Measurements from ENCODE around the gene MYBPC2. TPM values are rescaled to one million over a fixed set of nuclear protein-coding genes. Genes with fewer than 3 reads are reported as not detected.

Gene MYBPC2
- not detected for total RNA-seq

DNA sequence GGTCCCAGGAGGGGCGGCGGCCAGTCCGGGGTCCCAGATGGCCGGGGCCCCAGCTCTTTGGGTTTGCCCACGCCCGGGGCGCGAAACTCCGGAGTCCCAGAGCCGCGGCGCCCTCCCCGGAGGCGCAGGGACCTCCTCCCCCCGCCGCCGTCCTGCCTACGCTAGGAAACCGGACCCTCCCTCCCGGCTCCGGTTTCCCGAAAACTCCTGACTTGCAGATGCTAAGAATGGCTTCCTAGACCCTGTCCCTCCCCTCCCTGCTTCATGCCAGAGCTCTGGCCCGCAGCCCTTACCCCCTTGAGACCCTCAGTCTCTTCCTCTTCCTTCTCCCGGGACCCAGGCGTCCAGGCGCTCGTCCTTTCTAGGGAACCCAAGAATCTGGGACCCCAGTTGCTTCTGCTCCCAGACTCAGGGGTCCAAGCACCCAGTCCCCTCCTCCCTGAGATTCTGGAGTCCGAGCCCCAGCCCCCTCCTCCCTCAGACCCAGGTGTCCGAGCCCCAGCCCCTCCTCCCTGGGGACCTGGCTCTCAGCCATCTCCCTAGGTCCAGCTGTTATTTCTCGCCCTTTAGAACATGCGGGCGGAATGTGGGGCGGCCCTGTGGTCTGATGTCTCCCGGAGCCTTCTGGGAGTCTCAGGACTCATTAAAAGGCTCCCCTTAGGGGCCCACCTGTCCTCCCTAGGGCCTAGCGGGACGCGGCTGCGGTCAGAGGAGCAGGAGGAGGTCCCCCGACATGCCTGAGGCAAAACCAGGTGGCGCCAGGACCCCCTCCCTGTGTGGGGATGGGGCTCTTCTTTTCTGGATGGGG is at the start of gene MYBPC2:
MYBPC2 (plus strand) TSS at position 672 of the 808 bp plus-strand sequence; CDS start at position 734, 62 bp downstream.
- H3K4me1 ChIP-seq = no peaks in the 10 kb centered on the region
- H3K9ac ChIP-seq (ENCODE audit: low read depth in 2 of 2, low read length in 2 of 2) = peak within 1 kb of the TSS; percentile 39 to 73
- intact Hi-C loops (cut with DNase I) = no loop called here
- H3K4me3 ChIP-seq = peak within 1 kb of the TSS; percentile 64
- no peak for DNase-seq
- H3K27ac ChIP-seq = peak within 1 kb of the TSS; percentile 21
- H3K36me3 ChIP-seq = no peaks in the 10 kb centered on the region
- no peaks in the 10 kb centered on the region for H3K9me3 ChIP-seq
- TF ChIP-seq, protein P1, sequence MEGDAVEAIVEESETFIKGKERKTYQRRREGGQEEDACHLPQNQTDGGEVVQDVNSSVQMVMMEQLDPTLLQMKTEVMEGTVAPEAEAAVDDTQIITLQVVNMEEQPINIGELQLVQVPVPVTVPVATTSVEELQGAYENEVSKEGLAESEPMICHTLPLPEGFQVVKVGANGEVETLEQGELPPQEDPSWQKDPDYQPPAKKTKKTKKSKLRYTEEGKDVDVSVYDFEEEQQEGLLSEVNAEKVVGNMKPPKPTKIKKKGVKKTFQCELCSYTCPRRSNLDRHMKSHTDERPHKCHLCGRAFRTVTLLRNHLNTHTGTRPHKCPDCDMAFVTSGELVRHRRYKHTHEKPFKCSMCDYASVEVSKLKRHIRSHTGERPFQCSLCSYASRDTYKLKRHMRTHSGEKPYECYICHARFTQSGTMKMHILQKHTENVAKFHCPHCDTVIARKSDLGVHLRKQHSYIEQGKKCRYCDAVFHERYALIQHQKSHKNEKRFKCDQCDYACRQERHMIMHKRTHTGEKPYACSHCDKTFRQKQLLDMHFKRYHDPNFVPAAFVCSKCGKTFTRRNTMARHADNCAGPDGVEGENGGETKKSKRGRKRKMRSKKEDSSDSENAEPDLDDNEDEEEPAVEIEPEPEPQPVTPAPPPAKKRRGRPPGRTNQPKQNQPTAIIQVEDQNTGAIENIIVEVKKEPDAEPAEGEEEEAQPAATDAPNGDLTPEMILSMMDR (IDR thresholded peaks at IDR 0.05) = no peak
- H3K27me3 ChIP-seq = peaks cover 14% of the 10 kb centered on the region

DNA sequence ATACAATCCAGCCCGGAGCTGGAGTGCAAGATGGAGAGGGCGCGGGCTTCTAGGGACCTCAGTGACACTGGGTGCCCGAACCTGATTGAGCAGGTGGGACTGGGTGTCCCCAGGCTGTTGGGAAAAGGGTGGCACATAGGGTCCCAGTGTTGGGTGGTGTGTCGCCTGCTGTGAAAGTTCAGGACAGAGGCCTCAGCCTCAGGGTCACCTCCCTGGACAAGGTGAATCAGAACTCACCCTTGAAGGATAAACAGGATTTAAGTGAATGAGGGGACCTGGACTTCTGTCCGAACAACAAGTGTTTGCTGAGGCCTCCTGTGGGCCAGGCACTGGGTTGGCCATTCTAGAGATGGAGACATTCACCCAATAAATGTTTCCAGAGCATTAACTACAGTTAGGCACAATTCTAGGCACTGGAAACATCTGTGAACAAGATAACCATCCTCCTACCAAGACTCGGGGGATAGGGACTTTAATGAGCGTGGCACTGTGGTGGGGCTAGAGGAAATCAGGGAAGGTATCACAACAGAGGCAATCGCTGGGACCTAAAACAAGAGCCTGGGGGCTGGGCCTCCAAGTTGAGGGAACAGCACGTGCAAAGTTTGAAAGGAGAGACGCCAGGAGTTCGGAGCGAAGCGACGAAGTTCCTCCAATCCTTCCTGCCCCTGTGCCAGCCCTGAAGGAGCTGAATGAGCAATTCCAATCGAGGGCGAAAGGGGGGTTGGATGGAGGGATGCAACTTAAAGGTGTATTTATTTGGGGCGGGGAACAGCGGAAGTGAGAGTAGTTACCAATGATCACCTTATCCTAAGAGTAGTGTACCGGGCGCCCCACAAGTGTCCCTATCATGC is 49.5 kb upstream of the MYBPC2 start:
- Histone ChIP-seq H3K4me3 (peak overlapping the region; percentile 53), H3K27ac (peak overlapping the region; percentile 74), H3K9ac (ENCODE audit: low read depth in 2 of 2, low read length in 2 of 2) (peak overlapping the region; percentile 41 to 81), H3K27me3 (no peaks in the 10 kb centered on the region), H3K36me3 (peaks cover 17% of the 10 kb centered on the region), H3K4me1 (peaks cover 3% of the 10 kb centered on the region), H3K9me3 (no peaks in the 10 kb centered on the region)
- TF ChIP-seq, protein P1 (IDR thresholded peaks at IDR 0.05) = no peak
- intact Hi-C loops (cut with DNase I) = no loop called here
- DNase-seq = no peak

DNA sequence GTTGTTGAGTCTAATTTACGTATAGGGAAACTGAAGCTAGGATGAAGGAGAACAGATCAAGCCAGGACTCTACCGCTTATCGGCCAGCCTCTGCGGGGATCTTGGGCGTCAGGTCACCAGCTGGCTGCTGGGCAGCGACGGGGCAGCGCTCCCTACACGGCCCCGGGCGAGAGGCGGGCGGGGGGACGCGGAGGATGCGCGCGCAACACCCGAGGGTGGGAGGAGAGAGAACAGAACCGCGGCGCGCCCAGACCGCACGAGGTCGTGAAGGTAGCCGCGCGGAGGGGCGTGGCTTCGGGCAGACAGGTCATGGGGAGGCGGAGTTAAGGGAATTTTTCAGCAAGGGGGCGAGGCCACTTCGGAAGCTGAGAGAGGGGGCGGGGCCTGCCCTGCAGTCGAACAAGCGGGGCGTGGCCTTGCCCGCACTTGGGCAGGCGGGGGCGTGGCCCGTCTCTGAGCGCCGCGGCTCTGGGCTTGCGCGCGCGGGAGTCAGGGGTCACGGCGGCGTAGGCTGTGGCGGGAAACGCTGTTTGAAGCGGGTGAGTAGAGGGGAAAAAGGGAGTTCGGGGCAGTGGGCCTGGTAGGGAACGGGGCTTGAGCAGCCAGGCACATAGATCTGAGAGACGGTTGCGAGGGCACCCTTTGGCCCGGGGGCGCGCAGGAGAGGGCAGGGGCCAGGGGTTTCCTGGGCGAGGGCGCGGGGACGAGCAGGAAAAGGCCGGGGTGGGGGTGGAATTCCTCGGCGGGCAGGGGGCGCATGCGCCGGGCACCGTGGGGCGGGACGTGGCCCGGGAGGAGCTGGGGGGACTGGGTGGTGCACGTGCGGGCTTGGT is 48.6 kb upstream of the MYBPC2 start, which contains the start of gene POLD1:
POLD1 (plus strand) TSS at position 496 of the 833 bp plus-strand sequence. CDS start 14,505 bp downstream, outside the sequence.
- DNase-seq = peak; percentile 99
- peaks cover 9% of the 10 kb centered on the region for H3K36me3 ChIP-seq
- H3K27ac ChIP-seq = peak within 1 kb of the TSS; percentile 74
- H3K4me1 ChIP-seq = peaks cover 3% of the 10 kb centered on the region
- peak within 1 kb of the TSS; percentile 54 to 81 for H3K9ac ChIP-seq (ENCODE audit: low read depth in 2 of 2, low read length in 2 of 2)
- intact Hi-C loops (cut with DNase I) = no loop called here
- H3K4me3 ChIP-seq = peak within 1 kb of the TSS; percentile 53
- H3K9me3 ChIP-seq = no peaks in the 10 kb centered on the region
- H3K27me3 ChIP-seq = no peaks in the 10 kb centered on the region
- TF ChIP-seq, protein P1 (IDR thresholded peaks at IDR 0.05) = no peak

DNA sequence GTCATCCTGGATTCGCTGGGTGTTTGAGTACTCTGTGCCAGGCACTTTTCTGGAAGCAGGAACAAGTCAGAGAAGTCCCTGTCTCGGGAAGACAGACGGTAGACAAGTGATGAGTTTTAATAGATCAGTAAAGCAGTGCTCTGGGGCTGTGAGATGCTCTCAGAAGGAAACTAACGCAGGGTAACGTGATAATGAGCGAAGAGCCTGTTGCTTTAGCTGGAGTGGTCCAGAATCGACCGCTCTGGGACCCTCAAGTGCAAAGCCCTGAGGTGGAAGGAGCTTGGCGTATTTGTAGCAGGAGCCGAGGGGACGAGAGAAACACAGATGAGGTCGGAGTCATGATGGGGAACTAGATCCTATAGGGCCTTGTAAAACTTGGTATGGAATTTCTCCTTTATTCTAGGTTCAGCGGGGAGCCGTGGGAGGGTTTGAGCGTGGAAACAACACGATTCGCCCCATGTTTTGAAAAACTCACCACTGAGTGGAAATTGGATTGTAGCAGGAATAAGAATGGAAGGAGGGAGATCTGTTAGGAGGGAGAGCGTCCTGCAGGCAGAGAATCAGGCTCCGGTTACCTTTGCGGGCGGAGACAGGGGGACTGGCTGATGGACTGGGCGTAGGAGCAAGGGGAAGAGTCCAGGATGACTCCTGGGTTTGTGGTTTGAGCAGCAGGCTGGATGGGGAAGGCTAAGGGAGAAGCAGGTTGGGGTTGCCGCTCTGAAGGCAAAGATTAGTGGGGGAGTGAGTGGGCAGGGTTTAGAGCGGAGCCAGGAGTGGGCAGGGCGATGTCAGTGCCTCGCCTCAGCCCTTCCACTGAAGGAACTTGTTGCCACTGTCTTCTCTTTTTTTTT is 47.8 kb upstream of the MYBPC2 start:
- Histone ChIP-seq H3K9ac (ENCODE audit: low read depth in 2 of 2, low read length in 2 of 2) (peak overlapping the region; percentile 54 to 78), H3K27me3 (no peaks in the 10 kb centered on the region), H3K36me3 (peaks cover 2% of the 10 kb centered on the region), H3K9me3 (no peaks in the 10 kb centered on the region), H3K27ac (peak overlapping the region; percentile 74), H3K4me3 (peak overlapping the region; percentile 53), H3K4me1 (peaks cover 3% of the 10 kb centered on the region)
- TF ChIP-seq, protein P1 (IDR thresholded peaks at IDR 0.05) = no peak
- intact Hi-C loops (cut with DNase I) = no loop called here
- DNase-seq = no peak

Data from colonic mucosa (tissue), 4 donors.